NCI-H146 treated with DMSO at 0.1 percent for 48 hours (cell line): ENCODE results near the gene EIF4H.
"Not testable (repeated sequence)": the region's sequence is repeated elsewhere in the genome, so short reads cannot be mapped to it uniquely, and the experiment has no call there.

Source experiments
- DNase-seq: peaks from one replicate; lab custom pipeline; 2025; ENCODE audit not compliant: unreplicated experiment; lab: John Stamatoyannopoulos, UW

Gene EIF4H

GRCh38 chr7:74223711-74224510, 49.8 kb downstream of the EIF4H start:
- DNase-seq = no peak

DNA sequence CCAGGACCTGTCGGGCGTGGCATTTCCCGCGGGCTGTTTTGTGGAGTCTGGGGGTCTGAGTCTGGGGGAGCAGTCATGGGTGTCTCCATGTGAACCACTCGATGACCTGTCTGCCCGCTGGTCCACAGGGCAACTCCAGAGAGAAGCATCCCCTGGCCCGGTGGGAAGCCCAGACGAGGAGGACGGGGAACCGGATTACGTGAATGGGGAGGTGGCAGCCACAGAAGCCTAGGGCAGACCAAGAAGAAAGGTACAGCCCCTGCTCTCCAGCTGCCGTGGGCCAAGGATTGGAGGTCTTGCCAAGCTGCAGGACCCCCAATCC, 50.3 kb downstream of the EIF4H start:
- no peak for DNase-seq

GRCh38 chr7:74224907-74225306, 50.8 kb downstream of the EIF4H start:
- DNase-seq = not testable (repeated sequence)

DNA sequence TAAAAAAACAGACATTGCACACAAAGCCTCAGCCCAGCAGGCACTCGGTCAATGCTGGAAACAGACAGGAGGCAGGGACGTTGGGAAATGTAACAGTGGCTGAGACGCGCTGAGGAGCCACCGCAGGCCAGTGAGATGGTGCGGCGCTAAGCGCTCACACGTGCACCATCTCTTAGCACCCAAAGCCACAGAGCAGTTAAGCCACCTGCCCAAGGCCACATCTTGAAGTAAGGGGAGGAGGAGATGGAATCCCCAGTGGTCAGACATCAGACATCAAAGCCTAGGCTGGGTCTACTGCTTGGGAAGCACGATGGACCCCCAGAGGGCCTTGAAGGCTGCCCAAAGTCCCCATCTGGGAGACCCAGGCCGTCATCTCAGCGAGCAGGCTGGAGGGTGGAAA, 51.2 kb downstream of the EIF4H start:
- no peak for DNase-seq

DNA sequence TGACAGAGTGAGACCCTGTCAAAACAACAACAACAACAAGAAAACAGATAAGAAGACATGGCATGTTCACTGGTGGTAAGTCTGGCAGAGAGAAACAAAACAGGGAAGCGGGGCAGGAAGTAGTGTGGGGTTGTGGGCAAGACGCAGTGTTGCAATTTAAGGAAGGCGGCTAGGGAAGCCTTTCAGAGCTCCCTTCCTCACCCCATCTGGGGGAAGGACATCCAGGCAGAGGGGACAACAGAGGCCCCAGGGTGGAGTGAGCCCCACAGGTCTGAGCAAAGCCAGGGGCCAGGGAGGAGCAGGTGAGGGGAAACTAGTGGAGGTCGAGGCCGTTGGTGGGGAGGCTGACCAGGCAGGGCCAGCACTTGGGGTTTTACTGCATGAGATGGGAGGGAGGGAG, 52.5 kb downstream of the EIF4H start:
- DNase-seq = no peak

DNA sequence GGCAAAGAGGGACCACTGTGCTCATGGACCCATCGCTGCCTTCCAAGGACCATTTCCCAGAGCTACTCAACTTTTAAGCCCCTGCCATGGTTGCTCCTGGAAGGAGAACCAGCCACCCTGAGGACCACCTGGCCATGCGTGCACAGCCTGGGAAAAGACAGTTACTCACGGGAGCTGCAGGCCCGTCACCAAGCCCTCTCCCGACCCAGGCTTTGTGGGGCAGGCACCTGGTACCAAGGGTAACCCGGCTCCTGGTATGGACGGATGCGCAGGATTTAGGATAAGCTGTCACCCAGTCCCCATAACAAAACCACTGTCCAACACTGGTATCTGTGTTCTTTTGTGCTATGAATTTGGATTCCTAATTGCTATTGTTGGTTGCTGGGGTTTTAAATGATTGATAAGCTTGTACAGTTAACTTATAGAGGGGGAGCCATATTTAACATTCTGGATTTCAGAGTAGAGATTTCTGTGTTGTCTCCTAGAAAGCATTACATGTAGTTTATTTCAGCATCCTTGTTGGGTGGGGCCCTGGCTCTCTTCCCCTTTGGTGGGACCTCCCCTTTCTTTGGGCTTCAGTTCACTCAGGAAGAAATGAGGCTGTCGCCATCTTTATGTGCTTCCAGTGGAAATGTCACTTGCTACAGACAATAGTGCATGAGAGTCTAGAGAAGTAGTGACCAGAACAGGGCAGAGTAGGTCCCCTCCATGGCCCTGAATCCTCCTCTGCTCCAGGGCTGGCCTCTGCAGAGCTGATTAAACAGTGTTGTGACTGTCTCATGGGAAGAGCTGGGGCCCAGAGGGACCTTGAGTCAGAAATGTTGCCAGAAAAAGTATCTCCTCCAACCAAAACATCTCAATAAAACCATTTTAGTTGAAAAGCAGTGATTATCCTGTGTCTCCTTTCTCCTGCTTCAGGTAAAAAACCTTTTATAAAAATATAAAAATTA, 55.1 kb downstream of the EIF4H start:
- DNase-seq = no peak

- no peak for DNase-seq
Measured at GRCh38 chr7:74230446-74231231, 56.5 kb downstream of the EIF4H start.

DNA sequence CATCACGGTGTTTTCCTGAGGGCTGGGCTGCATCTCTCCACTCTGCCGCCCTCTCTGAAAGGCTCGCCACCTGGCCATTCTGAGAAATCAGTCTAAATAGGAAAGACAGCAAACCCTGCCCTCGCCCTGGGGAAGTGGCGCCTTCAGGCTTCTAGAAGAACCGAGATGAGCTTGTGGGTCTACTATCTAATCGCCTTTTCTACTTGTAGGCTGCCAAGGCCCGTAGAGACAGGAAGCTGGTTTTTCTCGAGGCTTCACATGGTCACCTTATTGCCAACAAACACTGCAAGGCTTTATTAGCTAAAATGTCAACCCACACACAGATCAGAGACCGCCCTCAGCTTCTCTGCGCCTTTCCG, 57.1 kb downstream of the EIF4H start:
- DNase-seq = no peak

DNA sequence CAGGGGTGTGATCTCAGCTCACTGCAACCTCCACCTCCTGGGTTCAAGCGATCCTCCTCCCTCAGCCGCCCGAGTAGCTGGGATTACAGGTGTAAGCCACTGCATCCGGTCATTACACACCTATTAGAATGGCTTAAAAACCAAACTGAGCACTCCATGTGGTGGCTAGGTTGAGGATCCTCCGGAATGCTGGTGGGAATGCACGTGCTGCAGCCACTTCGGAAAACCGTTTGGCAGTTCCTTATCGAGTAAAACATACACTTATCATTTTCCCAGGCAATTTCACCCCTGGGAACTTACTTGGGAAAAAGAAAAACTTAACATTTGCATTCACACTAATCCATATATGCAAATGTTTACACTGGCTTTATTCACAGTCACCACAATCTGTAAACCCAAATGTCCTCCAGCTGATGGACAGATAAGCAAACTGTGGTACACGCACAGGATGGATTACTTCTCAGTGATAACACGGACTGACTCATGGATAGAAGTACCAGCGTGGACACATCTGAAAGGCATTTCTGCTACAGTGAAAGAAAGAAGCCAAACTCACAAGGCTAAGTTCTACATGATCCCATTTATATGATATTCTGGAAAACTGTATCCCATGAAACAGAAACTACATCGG, 59.6 kb downstream of the EIF4H start:
- no peak for DNase-seq

GRCh38 chr7:74235518-74236268, 61.5 kb downstream of the EIF4H start:
- no peak for DNase-seq

DNA sequence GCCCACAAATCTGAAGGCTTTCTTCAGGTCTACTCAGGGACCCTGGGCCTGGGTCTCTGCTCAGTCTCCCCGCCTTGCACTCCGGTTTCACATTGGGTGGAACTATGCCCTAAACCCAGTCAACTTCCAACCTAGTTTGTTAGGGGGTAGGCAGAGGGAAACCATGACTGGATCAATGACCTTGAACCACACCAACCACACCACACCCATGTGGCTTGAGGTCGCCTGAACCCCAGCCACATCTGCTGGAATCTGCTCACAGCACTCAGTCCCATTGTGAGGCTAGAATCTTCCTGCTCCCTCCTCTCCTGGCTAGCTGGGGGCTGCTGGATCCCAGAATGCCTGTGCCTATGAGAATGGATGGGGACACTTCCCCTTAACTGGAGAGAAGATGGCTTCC, 62.1 kb downstream of the EIF4H start:
- no peak for DNase-seq

- no peak for DNase-seq
Measured at GRCh38 chr7:74240482-74240881, 66.3 kb downstream of the EIF4H start.

GRCh38 chr7:74242122-74242443, 67.9 kb downstream of the EIF4H start:
- DNase-seq = no peak

DNA sequence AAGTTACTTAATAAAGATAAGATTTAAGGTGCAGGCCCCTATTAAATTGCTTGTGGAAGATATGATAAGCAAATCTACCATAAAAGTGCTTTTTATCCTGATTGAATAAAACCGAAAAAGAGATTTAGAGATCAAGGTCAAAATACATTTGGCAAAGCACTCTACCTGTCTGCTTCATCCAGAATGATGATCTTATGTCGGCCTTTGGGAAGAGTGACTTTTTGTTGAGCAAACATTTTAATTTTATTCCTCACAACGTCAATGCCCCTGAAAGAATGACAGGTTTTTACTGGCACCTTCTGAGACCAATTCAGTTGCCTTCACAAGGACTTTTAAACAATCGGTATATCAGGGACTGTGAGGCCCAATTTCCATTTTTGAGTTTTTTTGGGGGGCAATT, 72.3 kb downstream of the EIF4H start:
- no peak for DNase-seq
